HepG2 (cell line): ENCODE results near the gene PRXL2A. TPM values are rescaled to one million over a fixed set of nuclear protein-coding genes. Genes with fewer than 3 reads are reported as not detected.
A peak's percentile ranks its signal among the peaks of the same experiment; 100 is the strongest.

Experiments used
- ATF7 ChIP-seq, 2 experiments: fragments of 450-650 bp in 1 of 2; sonication (generic) in 1 of 2; formaldehyde crosslinking in 1 of 2; IDR thresholded peaks; 2 replicates each; pipeline versions ENCODE4 v1.4.0 to v1.6.1; 2016 to 2020; ENCODE audit warnings: antibody characterized with exemption in 1 of 2, mild to moderate bottlenecking in 1 of 2, missing genetic modification reagents in 1 of 2
- ETV5 ChIP-seq: IDR thresholded peaks from 2 replicates; pipeline ENCODE4 v1.6.1; 2018; ENCODE audit warnings: missing biosample characterization, missing genetic modification reagents, inconsistent platforms, borderline replicate concordance
- GABPB1 ChIP-seq: IDR thresholded peaks from 2 replicates; pipeline ENCODE4 v1.6.1; 2016; ENCODE audit warnings: mild to moderate bottlenecking, missing genetic modification reagents, moderate library complexity, missing compliant biosample characterization
- HMG20A ChIP-seq: IDR thresholded peaks from 2 replicates; pipeline ENCODE4 v1.6.1; 2016; ENCODE audit warnings: borderline replicate concordance
- NR1H2 ChIP-seq: sonication (generic); formaldehyde crosslinking; IDR thresholded peaks from 2 replicates; pipeline ENCODE4 v1.8.1; 2022; ENCODE audit warnings: low read depth, missing genetic modification reagents, borderline replicate concordance
- PHF20 ChIP-seq: sonication (generic); formaldehyde crosslinking; IDR thresholded peaks from 2 replicates; pipeline ENCODE4 v1.5.0; 2020; ENCODE audit warnings: mild to moderate bottlenecking, missing genetic modification reagents
- POLR2A ChIP-seq, 2 experiments: IDR thresholded peaks; 2 replicates each; pipeline ENCODE4 v1.6.1; 2011; ENCODE audit warnings: low read depth in 2 of 2, low read length in 2 of 2, mild to moderate bottlenecking in 1 of 2, moderate library complexity in 1 of 2; ENCODE audit not compliant: insufficient read depth in 1 of 2
- POLR2G ChIP-seq: fragments of 200-400 bp; formaldehyde crosslinking; IDR thresholded peaks from 2 replicates; pipeline ENCODE4 v1.6.1; 2018; ENCODE audit warnings: mild to moderate bottlenecking, low read depth, low read length, moderate library complexity
- RFXANK ChIP-seq: IDR thresholded peaks from 2 replicates; pipeline ENCODE4 v1.6.1; 2016
- RXRA ChIP-seq: sonication (generic); formaldehyde crosslinking; IDR thresholded peaks from 2 replicates; pipeline ENCODE4 v1.5.1; 2020; ENCODE audit warnings: missing genetic modification reagents
- SOX5 ChIP-seq: IDR thresholded peaks from 2 replicates; pipeline ENCODE4 v1.6.1; 2016; ENCODE audit warnings: borderline replicate concordance
- ZC3H4 ChIP-seq: sonication (generic); formaldehyde crosslinking; IDR thresholded peaks from 2 replicates; pipeline ENCODE4 v1.4.0; 2020; ENCODE audit warnings: missing genetic modification reagents, borderline replicate concordance
- ZNF326 ChIP-seq: sonication (generic); formaldehyde crosslinking; IDR thresholded peaks from 2 replicates; pipeline ENCODE4 v1.4.0; 2020; ENCODE audit warnings: missing genetic modification reagents, borderline replicate concordance
- ZNF557 ChIP-seq: sonication (generic); formaldehyde crosslinking; IDR thresholded peaks from 2 replicates; pipeline ENCODE4 v1.4.0; 2020; ENCODE audit warnings: missing genetic modification reagents
- ZNF737 ChIP-seq: sonication (generic); formaldehyde crosslinking; IDR thresholded peaks from 2 replicates; pipeline ENCODE4 v1.5.0; 2020; ENCODE audit warnings: missing genetic modification reagents, mild to moderate bottlenecking, borderline replicate concordance
- ZNF83 ChIP-seq: sonication (generic); formaldehyde crosslinking; IDR thresholded peaks from 2 replicates; pipeline ENCODE4 v1.4.0; 2020; ENCODE audit warnings: missing genetic modification reagents, mild to moderate bottlenecking, borderline replicate concordance
- ZNF841 ChIP-seq: sonication (generic); formaldehyde crosslinking; IDR thresholded peaks from 2 replicates; pipeline ENCODE4 v1.8.1; 2023; ENCODE audit warnings: missing genetic modification reagents, borderline replicate concordance
- ZSCAN22 ChIP-seq: sonication (generic); formaldehyde crosslinking; IDR thresholded peaks from 2 replicates; pipeline ENCODE4 v1.4.0; 2020; ENCODE audit warnings: mild to moderate bottlenecking, missing genetic modification reagents
- polyA plus RNA-seq, 8 experiments: library from polyadenylated mRNA; depleted of rRNA in 3 of 8; stranded (reverse) in 7 of 8; unstranded in 1 of 8; fragments of >200 nt; fragmentation: Illumina TruSeq in 4 of 8; extraction: Trizol in 4 of 8; gene quantifications; 2 replicates each; pipeline versions ENCODE4 v1.2.1 to v1.2.3, GENCODE V29; 2011 to 2016; ENCODE audit warnings: low read depth in 4 of 8, missing spikeins in 1 of 8, mixed read lengths in 1 of 8; ENCODE audit not compliant: insufficient read depth in 1 of 8
- total RNA-seq, 5 experiments: library from RNA; depleted of rRNA; stranded (reverse); fragments of >200 nt; fragmentation: Illumina TruSeq; extraction: Trizol; gene quantifications; 2 replicates each; pipeline ENCODE4 v1.2.3, GENCODE V29; 2016; ENCODE audit warnings: low read depth in 1 of 5
- TF ChIP-seq, protein P1 (sequence below), 2 experiments: sonication (generic) in 1 of 2; formaldehyde crosslinking in 1 of 2; IDR thresholded peaks; 2 replicates each; pipeline versions ENCODE4 v1.6.1 to v1.9.0; 2014 to 2022; ENCODE audit warnings: antibody characterized with exemption in 1 of 2, borderline replicate concordance in 1 of 2, inconsistent platforms in 1 of 2, low read depth in 1 of 2, missing genetic modification reagents in 1 of 2
- TF ChIP-seq, protein P2 (sequence below): sonication (generic); formaldehyde crosslinking; IDR thresholded peaks from 2 replicates; pipeline ENCODE4 v1.4.0; 2020; ENCODE audit warnings: mild to moderate bottlenecking, missing genetic modification reagents

The PRXL2A gene
- total and polyA plus RNA-seq, 2 of the 13 experiments (the other 11 are each of a cell fraction or from before 2014, with no cell fraction given): 43.9 to 79.9 TPM

DNA sequence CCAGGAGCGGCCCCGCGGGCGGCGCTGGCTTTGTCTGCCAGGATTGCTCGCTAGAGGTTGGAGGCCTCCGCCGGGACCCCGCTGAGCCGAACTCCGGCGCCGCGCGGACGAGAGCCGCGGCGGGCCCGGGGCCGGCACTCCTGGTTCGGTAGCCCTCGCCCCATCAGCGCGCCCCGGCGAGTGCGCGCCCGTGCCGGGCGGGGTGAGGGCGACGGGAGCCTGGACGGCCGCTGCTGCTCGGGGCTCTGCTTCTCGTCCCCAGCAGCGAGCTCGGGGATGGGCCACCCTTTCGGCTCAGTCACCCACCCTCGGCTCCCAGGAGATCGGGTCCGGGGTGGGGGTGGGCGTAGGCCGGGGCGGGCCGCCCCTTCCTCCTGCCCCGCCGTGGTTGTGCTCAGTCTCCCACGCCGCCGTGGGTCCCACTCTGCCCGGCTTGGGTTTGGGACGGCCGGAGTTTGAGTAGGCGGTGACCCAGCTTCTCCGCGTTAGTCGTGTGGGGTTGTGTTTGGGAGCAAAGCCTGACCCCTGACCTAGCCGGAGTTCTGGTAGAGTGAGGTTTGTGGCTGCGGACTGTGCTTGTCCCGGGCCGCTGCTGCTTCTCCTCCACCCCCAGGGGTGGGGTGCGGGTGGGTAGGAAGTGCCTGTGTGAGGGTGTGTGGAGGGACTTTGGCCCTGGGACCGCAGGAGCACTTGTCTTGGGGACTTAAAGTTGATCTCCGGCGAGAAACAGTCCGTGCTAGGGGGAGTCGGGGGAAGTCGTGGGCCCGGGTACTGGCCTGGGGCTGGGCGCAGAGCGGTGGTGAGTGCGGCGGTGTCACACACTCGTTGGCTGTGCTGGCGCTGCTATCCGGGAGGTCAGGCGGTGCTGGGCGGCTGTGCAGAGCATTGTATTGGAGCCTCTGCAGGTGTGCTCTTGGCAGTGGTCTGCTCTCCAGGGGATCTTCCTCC lies 46.4 kb downstream of the PRXL2A start (continued):
- TF ChIP-seq, protein P1, sequence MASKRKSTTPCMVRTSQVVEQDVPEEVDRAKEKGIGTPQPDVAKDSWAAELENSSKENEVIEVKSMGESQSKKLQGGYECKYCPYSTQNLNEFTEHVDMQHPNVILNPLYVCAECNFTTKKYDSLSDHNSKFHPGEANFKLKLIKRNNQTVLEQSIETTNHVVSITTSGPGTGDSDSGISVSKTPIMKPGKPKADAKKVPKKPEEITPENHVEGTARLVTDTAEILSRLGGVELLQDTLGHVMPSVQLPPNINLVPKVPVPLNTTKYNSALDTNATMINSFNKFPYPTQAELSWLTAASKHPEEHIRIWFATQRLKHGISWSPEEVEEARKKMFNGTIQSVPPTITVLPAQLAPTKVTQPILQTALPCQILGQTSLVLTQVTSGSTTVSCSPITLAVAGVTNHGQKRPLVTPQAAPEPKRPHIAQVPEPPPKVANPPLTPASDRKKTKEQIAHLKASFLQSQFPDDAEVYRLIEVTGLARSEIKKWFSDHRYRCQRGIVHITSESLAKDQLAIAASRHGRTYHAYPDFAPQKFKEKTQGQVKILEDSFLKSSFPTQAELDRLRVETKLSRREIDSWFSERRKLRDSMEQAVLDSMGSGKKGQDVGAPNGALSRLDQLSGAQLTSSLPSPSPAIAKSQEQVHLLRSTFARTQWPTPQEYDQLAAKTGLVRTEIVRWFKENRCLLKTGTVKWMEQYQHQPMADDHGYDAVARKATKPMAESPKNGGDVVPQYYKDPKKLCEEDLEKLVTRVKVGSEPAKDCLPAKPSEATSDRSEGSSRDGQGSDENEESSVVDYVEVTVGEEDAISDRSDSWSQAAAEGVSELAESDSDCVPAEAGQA (IDR thresholded peaks at IDR 0.05; ENCODE audit: low read depth): no peak
- TF ChIP-seq, protein P1 (CRISPR knock-in tag; IDR thresholded peaks at IDR 0.05; ENCODE audit: borderline replicate concordance): no peak
- TF ChIP-seq ZNF841 (CRISPR knock-in tag) (no peak), ZSCAN22 (CRISPR knock-in tag) (no peak), POLR2G (no peak), ETV5 (CRISPR knock-in tag) (no peak), RXRA (CRISPR knock-in tag) (no peak), GABPB1 (0 out of 2 replicates have a peak, but pooled peaks have one; percentile 11), ZNF326 (CRISPR knock-in tag) (no peak), ZNF83 (CRISPR knock-in tag) (no peak), ZC3H4 (CRISPR knock-in tag) (no peak), ZNF557 (no peak), ATF7 (IDR thresholded peaks at IDR 0.05) (no peak), ATF7 (CRISPR knock-in tag; IDR thresholded peaks at IDR 0.05) (no peak), RFXANK (CRISPR knock-in tag) (no peak), PHF20 (CRISPR knock-in tag) (no peak; the same call in 1 of the 2 replicates), HMG20A (CRISPR knock-in tag) (no peak), SOX5 (CRISPR knock-in tag) (no peak), ZNF737 (CRISPR knock-in tag) (no peak), NR1H2 (CRISPR knock-in tag) (no peak), POLR2A (IDR thresholded peaks at IDR 0.05; ENCODE audit: insufficient read depth in 1 of 2, low read depth in 2 of 2, low read length in 2 of 2) (0 out of 4 replicates have a peak, but pooled peaks of 1 of the 2 experiments have one; percentile 29)
- TF ChIP-seq, protein P2, sequence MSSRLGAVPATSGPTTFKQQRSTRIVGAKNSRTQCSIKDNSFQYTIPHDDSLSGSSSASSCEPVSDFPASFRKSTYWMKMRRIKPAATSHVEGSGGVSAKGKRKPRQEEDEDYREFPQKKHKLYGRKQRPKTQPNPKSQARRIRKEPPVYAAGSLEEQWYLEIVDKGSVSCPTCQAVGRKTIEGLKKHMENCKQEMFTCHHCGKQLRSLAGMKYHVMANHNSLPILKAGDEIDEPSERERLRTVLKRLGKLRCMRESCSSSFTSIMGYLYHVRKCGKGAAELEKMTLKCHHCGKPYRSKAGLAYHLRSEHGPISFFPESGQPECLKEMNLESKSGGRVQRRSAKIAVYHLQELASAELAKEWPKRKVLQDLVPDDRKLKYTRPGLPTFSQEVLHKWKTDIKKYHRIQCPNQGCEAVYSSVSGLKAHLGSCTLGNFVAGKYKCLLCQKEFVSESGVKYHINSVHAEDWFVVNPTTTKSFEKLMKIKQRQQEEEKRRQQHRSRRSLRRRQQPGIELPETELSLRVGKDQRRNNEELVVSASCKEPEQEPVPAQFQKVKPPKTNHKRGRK (CRISPR knock-in tag): no peak
